Suppressor macrophage treated with lipopolysaccharide for 4 hours (primary cell): Measurements from ENCODE around the gene MDM4.
A peak's percentile ranks its signal among the peaks of the same experiment; 100 is the strongest.
"Not testable (repeated sequence)": the region's sequence is repeated elsewhere in the genome, so short reads cannot be mapped to it uniquely, and the experiment has no call there.

Experiments used
- DNase-seq: peaks from one replicate; pipeline ENCODE4 v3.0.0-alpha.2; 2020

The MDM4 gene

DNA sequence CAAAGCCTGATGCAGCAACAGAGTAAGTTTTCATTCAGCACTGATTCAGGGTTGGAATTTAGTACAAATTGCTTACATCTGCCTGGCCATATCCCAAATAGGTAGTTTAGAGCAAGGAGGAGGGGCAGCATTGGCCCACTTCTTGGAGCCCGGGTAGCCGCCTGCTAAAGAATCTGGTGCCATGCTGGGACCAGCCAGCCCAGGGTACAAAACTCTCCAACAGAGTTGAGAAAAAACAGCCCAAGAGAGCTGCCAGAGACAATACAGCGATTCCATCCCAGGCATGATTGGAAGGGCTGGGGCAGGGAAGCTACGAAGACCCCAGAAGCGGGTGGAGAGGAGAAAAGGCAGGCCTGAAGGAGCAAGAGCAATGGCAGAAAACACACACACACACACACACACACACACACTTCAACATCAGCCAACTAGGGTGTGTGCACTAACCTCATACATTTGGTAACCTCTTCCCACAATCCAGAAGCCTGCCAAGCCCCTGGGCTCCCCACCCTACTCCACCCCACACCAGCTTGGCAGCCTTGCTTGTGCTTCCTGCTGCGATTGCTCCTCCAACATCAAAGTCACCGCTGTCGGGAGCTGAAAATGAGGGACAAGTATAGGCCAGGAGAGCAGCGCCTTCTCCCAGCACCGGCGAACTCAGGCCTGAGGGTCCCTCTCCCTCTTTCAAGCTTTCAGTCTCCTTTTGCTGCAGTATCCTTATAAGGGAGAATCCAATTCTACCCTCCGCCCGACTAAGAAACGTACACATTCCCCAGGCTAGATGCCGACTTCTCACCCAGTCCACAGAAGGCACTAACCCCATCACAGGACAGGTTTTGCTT is 22.8 kb upstream of the MDM4 start:
- DNase-seq: no peak

DNA sequence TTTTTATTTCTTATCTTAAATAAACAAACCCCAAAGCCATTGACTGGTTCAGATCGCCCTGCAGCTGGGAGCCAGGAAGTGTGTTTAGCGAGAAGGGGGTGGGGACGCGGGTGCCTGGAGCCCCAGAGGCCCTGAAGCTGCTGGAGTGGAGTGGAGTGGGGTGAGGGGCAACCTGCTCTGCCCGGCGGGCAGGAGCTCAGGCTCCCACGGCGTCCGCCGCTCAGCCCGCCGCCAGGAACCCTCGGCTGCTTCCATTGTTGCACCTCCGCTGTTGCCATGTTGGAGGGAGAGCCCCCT is 22.3 kb upstream of the MDM4 start:
- no peak for DNase-seq

DNA sequence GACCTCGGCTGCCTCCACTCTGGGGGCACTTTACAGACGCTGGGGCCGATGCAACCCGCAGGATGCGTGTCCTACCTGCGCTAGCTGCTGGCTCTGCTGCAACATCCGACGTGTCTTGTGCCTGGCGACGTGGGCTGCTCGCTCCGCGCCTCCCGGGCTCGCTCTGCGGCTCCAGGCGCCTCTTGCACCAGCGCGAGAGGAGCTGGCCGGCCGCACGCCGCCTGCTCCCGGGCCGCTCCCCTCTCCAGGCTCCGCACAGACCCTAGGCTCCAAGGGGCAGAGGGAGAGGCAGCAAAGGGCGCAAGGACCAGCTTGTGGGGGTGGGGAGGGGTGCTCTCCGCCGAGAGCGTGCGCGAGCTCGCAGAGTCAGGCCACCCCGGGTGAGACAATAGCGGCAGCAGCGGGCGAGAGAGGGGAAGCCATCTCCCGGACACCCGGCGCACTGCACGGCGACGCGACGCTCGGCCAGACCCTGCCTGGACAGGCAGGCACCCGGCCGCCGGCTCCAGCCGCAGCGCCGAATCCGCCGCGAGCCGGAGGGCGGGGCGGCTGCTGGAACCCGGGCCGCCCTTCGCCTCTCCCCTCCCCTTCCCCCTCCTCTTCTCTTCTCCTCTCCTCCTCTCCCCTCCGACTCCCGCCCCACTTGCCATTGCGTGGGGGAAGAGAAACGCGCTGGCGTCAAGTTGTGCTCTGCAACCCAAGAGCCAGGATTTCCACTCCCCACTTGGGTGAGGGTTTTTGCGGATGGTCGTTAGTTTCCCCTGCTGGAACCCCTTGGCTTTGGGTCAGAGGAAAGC is 21.7 kb upstream of the MDM4 start, which contains the start of gene PIK3C2B:
PIK3C2B (minus strand) TSS at position 525 of the 797 bp plus-strand sequence. CDS start 25,003 bp downstream, outside the sequence.
- peak; percentile 87 for DNase-seq

DNA sequence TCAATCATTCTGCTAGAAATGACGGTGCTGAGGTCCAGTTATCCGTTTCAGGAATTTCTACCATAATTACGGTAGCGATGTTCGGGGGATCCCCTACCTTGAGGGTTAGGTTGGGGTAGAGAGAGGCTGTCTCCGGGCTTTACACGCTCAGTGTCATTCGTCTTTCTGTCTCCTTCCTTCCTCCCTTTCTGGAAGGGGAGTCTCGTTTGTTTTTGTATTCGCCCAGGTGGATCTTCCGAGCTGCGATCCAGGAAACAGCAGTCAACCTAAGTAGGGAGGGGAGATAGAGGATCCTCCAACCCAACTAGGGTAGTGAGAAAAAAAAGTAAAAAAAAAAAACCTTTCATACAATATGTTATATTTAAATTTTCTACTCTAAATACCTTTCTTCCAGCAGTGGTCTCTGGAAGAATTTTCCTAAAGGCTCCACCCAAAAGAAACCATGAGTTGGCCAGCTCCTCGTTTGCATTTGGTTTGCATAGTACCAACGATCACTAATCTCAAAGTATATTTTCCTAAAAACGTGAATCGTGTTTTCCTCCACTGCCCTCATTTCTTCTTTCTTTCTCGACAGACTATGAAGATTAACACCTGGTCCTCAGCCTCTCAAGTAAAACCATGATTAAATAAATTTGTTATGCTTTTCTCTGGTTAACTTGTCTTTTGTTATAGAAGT is 21.0 kb upstream of the MDM4 start:
- no peak for DNase-seq

DNA sequence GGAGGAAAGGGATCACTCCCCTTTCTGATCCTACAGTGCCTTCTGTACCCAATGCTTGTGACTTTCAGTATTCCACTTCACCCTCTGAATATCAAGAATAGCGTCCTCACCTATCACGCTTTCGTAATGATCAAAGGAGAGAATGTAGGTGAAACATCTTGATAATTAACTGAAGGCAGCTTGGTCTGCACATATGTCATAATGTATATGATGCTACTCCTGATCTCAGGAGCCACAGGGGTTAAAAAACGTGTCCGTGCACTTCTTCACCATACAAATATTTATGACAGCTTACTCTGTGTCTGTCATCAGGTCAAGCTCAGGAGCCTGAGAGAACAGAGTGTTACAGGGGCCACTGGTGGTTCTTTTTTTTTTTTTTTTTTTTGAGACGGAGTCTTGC is 20.4 kb upstream of the MDM4 start:
- DNase-seq: no peak

DNA sequence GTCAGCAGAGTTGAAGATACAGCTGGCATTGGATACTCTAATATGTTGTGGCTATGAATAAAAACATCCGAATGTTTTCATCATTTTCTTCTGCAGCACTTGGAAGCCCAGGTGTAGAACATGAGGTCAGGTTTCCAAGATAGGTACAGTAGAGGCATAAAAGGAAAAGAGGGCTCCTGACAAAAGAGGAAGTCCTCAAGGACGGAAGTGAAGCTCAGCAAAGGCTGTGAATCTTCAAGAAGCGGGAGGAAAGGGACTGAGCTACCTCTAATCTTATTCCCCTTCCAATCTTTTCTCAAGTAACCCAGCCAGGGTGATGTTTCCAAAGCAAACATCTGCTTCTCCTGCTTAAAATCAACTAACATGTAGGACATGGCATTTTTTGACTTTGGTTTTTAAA is 17.2 kb upstream of the MDM4 start:
- peak; percentile 43 for DNase-seq

DNA sequence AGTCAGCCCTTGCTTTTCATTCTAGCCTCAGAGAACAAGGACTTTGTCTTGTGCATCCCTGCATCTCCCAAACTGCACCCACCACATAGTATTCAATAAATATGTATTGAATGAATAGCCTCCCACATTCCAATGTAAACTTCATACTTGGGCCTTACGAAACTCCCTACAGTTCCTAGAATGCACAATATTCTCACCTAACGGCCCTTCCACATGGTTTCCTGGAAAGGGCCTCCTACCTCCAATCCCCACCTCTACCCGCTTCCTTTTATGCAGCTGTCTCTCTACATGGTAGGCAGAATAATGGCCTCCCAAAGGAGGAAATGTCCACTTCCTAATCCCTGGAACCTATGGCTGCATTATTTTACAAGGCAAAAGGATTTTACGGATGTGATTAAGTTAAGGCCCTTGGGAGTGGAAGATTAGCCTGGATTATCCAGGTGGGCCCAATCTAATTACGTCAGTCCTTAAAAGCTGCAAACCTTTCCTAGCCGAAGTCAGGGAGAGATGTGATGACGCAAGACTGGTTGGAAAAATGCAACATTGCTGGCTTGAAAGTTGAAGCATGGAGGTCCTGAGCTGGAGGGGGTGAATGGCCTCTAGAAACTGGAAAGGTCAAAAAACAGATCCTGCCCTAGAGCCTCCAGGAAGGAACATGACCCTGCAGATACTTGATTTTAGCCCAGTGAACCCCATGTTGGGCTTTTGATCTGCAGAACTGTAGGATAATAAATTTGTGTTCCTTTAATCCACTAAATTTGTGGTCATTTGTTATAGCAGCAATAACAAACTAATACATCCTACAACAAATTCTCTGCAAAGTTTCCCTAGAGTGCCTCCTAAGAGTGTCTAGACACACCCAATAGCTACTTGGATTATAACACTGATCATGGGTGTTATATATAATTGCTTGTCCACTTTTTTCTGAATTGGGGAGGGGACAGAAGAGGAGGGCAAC is 16.4 kb upstream of the MDM4 start:
- DNase-seq: no peak

DNA sequence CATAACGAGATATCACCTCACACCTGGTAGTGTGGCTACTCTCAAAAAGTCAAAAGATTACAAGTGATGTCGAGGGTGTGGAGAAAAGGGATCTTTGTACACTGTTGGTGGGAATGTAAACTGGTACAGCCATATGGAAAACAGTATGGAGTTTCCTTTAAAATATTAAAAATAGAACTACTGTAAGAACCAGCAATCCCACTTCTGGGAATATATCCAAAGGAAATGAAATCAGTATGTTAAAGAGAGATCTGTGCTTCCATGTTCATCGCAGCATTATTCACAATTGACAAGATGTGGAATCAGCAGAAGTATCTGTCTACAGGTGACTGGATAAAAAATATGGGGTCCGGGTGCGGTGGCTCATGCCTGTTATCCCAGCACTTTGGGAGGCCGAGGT is 14.0 kb upstream of the MDM4 start:
- no peak for DNase-seq

DNA sequence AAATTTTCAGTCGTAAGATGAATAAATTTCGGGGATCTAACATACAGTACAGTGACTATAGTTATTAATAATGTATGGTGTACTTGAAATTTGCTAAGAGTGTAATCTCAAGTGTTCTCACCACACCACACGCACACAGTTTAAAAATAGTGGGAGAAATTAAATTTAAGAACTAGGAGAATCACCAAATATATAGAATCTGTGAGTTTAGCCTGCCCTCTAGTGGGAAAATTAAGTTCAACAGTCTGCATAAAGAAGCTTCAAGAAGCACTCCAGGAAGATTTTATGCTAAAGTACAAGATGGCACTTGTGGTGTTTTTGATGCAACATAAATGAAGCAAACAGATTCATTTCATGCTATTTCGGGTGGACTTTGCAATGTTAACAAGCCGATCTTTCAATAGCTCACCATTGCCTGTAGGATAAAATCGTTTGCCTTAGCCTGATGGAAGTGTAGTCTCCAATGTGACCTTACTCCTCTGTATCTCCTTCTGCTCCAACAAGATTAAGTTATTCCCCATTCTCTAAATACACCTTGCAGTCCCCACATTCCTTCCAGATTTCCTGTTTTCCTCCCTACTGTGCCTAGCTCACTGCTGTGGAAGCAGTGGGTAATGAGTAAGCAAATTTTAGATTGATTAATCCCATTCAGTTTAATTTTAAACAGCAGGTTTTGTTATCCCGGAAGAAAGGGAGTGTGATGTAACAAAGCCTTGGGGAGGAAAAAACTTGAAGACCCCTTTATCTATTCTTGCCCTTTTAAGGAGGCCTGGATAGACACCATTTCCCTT is 12.9 kb upstream of the MDM4 start:
- DNase-seq: peak; percentile 83

DNA sequence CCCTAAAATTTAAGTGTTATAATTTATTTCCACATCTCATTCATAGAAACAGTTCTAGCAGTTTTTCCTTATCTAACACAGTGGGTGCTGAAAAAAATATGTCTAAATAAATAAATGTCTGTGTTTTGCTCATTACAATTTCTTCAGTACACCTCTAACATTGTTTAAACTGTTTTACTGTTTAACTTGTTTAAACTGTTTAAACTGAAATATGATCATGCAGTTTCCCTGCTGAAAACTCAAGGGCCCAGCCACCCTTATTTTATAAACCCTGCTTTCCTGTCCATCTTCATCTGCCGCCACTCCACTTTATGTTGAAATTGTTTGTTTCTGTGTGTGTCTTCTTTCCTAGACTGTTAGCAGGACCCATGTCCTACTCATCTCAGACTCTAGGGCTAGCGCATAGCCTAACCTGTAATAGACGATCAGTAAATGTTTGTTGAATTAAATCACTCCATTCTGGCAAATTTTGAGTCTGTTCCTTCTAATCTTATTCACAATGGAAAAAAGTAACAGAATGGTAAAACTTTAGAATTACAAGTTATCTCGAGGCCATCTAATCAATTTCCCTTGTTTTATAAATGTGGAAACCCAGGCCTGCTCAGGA is 12.2 kb upstream of the MDM4 start:
- DNase-seq: no peak

DNA sequence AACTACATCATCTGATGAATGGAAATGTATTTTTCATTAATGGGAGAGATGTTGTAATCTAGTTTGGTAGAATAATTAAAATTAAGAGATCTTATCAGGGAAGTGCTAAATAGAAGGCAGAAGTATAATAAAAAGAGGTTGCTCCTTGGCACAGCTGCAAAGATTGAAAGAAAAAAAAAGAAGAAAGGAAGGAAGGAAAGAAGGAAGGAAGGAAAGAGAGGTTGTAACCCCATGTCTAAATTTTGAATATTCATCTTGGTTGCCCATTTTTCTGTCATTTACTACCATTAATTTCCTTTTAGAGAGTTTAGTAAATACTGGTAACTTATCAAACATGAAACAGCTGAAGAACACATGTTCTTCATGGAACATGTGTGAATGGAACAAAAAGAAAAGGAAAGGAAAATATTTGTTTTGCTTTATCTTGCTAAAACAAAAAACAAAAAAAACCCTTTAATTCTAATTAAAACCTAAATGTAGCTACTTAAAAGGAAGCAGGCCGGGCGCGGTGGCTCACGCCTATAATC is 10.5 kb upstream of the MDM4 start:
- no peak for DNase-seq

DNA sequence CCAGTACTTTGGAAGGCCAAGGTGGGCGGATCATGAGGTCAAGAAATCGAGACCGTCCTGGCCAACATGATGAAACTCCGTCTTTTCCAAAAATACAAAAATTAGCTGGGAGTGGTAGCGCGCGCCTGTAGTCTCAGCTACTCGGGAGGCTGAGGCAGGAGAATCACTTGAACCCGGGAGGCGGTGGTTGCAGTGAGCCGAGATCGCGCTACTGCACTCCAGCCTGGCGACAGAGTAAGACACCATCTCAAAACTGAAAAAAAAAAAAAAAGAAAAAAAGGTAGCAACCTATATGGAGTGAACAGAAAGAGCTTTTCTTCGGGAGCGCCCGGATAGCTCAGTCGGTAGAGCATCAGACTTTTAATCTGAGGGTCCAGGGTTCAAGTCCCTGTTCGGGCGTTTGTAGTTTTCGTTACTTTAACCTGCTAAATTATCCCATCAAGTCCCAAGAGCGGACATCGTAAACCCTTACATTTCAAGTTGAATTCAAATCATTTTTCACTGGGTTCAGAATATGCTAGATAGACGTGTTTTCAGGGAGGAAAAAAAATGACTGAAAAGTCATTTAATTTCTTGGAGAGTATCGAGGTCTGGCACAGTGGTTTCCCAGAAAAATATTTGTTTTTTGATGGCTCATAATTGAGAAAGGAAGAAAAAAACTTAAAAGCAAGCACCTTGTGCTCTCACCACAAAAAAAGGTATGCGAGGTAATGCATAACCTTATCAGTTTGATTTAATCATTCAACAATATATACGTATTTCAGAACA is 9.8 kb upstream of the MDM4 start:
- peak; percentile 90 for DNase-seq

DNA sequence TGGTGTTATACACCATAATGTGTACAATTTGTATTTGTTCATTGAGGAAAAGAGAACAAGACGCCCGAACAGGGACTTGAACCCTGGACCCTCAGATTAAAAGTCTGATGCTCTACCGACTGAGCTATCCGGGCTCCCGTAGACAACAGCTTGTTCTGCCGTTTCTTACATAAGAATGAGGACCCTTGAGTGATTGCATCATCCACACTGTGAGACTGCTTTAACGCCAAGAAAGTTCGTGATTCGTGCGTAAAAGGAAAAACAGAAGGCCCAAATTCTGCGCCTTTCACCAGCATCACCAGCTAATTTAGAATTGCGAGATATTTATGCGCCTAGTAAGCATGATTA is 9.3 kb upstream of the MDM4 start:
- DNase-seq: peak; percentile 95

DNA sequence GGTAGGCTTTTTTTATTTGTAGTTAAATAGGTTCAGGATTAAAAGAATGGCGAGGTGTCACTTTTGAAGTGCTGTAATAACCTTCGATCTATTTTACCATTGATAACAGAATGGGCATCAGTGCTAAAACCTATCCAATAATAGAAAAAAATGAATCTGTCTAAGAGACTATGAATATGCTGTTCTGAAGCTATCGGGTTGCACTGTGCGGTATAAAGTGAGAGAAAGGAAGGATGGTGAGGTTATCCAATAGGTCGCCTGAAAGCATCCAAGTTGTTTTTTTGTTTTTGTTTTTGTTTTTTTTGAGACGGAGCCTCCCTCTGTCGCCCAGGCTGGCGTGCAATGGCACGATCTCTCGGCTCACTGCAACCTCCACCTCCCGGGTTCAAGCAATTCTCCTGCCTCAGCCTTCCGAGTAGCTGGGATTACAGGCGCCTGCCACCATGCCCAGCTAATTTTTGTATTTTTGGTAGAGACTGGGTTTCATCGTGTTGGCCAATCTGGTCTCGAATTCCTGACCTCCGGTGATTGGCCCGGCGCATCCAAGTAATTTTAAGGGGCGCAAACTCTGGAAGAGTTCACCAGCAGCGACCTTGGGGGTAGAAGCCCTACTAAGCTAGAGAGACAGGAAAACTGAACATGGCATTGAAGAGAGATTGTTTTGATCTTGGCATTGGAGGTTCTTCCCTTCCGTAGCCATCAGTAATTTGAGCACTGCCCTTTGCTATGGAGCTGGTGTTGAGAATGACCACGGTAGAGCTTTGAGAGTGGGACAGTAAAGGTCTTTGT is 8.7 kb upstream of the MDM4 start:
- peak; percentile 46 for DNase-seq

DNA sequence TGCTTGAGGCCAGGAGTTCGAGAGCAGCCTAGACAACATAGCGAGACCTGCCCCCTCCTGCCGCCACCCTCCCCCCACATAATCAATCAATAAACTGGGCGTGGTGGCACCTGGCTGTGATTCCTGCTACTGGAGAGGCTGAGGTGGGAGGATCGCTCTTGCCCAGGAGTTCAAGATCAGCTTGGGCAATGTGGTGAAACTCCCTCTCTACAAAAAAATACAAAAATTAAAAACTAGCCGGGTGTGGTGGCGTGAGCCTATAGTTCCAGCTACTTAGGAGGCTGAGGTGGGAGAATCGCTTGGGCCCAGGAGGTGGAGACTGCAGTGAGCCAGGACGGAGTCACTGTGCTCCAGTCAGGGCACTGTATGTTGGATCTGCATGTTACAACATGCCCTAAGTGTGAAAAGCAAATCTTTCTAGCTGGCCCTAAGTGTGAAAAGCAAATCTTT is 7.0 kb upstream of the MDM4 start:
- DNase-seq: no peak

DNA sequence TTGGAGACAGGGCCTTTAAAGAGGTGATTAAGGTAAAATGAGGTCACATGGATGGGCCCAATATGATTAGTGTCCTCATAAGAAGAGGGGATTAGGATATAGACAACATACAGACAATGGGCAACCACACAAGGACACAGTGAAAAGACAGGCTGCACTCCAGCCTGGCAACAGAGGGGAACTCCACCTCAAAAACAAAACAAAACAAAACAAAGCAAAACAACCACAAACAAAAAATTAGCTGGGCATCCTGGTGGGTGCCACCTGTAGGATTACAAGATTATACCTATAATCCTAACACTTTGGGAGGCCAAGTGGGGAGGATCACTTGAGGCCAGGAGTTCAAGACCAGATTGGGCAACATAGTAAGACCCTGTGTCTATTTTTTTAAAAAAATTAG is 4.8 kb upstream of the MDM4 start:
- DNase-seq: no peak

DNA sequence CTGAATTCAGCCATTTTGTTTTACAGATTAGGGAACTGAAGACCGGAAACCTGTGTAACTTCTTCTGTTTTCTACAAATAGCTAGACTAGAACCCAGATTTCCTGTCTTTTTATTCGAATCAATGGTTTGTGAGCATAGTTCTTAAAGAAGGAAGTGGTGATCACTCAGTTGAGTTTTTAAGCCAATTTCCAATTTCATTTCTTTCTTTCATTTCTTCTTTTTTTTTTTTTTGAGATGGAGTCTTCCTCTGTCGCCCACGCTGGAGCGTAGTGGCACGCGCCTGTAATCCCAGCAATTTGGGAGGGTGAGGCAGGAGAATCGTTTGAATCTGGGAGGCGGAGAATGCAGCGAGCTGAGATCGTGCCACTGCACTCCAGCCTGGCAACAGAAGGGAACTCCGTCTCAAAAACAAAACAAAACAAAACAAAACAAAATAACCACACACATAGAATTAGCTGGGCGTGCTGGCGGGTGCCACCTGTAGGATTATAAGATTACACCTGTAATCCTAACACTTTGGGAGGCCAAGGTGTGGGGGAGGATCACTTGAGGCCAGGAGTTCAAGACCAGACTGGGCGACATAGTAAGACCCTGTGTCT is 3.0 kb upstream of the MDM4 start:
- peak; percentile 89 for DNase-seq

DNA sequence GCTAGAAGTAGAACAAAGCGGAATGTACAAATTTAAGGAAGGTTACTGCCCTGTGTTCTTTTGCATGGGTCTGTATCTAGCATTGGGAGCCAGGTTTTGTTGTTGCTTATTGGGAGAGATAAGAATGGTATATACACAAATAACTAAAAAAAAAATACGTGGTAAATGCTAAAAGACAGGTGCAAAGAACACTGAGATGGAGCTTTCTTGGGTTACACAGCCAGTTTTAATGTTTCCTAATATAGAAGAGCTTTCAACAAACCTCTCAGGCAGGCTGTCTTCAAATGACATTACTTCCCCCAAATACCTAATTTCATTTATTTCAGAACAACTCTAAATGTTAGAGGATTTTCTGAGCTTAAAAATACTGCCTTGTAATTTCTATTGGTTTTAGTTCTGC is 1.4 kb upstream of the MDM4 start:
- DNase-seq: no peak

DNA sequence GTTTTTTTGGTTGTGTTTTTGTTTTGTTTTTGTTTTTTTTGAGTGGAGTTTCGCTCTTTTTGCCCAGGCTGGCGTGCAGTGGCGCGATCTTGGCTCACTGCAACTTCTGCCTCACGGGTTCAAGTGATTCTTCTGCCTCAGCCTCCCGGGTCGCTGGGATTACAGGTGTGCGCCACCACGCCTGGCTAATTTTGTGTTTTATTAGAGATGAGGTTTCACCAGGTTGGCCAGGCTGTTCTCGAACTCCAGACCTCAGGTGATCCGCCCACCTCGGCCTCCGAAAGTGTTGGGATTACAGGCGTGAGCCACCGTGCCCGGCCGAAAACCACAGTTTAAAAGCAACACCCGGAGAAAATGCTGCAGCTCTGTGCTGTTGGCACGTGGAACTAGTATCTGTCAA is 1.2 kb downstream of the MDM4 start:
- not testable (repeated sequence) for DNase-seq
